ENCODE results near the gene HMX3. TPM values are rescaled to one million over a fixed set of nuclear protein-coding genes. Genes with fewer than 3 reads are reported as not detected.

HMX3 gene
- total RNA-seq, 1 experiment from 2014 or later, result not detected

DNA sequence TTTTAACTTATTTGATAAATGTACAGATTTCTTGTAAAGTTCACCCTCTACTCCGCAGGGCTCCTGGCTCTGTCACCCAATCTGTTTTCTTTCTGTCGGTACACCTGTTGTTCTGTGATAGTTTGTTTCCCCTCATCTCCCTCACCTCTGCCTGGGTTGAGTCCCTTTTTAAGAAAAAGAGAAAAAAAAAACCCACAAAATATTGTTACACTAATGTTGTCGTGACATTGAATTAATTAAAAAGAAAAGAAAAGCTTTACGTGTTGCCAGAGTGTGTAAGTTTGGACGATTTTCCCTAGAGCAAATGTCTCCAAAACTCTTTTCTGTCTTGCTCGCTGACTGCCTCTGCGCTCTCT is 3.4 kb downstream of the HMX3 start:
- no peak overlapping the region for H3K27ac Mint-ChIP-seq (ENCODE audit: low read depth, unreplicated experiment)
- POLR2A ChIA-PET, result interaction anchor here (1.8 kb wide), 1 partner anchor 15 kb away, joined by 9 read pairs; the partner anchor contains the start of gene BUB3

DNA sequence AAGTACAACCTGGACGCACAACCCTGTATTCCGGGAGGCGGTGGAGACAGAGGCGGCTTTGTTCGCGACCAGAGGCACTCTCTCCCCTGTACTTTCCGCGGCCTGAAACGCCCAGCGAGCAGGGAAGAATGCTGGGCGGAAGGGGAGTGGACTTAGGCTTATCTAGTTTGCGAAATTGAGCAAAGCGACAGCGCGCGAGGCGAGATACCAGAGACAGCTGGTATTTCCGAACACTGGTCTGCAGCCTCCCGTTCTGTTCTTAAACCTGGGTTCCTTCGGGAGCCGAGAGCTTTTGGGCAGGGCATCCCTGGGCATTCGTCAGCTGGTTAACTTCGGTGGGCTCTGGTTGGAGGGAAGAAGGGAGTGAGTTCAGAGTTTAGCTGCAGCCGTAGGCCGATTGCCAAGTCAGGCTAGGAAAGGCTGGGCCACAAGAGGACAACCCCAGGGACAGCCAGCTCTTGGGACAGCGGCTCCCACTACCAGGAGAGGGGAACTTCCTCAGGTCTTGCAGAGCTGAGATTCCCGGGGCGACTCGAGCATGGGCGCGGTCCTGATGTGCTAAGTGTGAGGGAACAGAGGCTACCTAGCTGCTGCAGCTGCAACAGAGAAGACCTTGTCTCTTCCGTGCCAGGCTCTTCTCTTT is 3.9 kb downstream of the HMX3 start:
- no peaks in the 10 kb centered on the region for H3K36me3 Mint-ChIP-seq (ENCODE audit: insufficient read depth, unreplicated experiment)
- no TSS peak for BruUV-seq (replicated peaks)
- H3K9me3 Mint-ChIP-seq (ENCODE audit: unreplicated experiment), result no peaks in the 10 kb centered on the region
- peaks cover 59% of the 10 kb centered on the region for H3K27me3 Mint-ChIP-seq (ENCODE audit: insufficient read depth, unreplicated experiment)
- H3K4me3 Mint-ChIP-seq (ENCODE audit: unreplicated experiment), result peak overlapping the region; percentile 62
- TF ChIP-seq, protein P1, sequence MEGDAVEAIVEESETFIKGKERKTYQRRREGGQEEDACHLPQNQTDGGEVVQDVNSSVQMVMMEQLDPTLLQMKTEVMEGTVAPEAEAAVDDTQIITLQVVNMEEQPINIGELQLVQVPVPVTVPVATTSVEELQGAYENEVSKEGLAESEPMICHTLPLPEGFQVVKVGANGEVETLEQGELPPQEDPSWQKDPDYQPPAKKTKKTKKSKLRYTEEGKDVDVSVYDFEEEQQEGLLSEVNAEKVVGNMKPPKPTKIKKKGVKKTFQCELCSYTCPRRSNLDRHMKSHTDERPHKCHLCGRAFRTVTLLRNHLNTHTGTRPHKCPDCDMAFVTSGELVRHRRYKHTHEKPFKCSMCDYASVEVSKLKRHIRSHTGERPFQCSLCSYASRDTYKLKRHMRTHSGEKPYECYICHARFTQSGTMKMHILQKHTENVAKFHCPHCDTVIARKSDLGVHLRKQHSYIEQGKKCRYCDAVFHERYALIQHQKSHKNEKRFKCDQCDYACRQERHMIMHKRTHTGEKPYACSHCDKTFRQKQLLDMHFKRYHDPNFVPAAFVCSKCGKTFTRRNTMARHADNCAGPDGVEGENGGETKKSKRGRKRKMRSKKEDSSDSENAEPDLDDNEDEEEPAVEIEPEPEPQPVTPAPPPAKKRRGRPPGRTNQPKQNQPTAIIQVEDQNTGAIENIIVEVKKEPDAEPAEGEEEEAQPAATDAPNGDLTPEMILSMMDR (IDR thresholded peaks at IDR 0.05; ENCODE audit: unreplicated experiment), result no peak
- ChIA-PET CTCF (interaction anchor here (0.6 to 1.3 kb wide), 7 partner anchors 10 to 434 kb away, joined by 3 to 4 read pairs (median 3); partner anchors contain the start of gene BUB3), POLR2A (interaction anchor here (1.8 kb wide), 1 partner anchor 14 kb away, joined by 9 read pairs; the partner anchor contains the start of gene BUB3)
- no peak for DNase-seq (ENCODE audit: unreplicated experiment)
- peaks cover 12% of the 10 kb centered on the region for H3K4me1 Mint-ChIP-seq (ENCODE audit: insufficient read depth, unreplicated experiment)
- intact Hi-C loops (cut with micrococcal nuclease), result no loop called here
- H3K27ac Mint-ChIP-seq (ENCODE audit: low read depth, unreplicated experiment), result no peak overlapping the region

More for the DNA sequence above, 3.4 kb downstream of the HMX3 start:
- peaks cover 64% of the 10 kb centered on the region for H3K27me3 Mint-ChIP-seq (ENCODE audit: insufficient read depth, unreplicated experiment)
- no peak for DNase-seq (ENCODE audit: unreplicated experiment)
- TF ChIP-seq, protein P1 (IDR thresholded peaks at IDR 0.05; ENCODE audit: unreplicated experiment), result no peak
- H3K9me3 Mint-ChIP-seq (ENCODE audit: unreplicated experiment), result no peaks in the 10 kb centered on the region
- peaks cover 12% of the 10 kb centered on the region for H3K4me1 Mint-ChIP-seq (ENCODE audit: insufficient read depth, unreplicated experiment)
- CTCF ChIA-PET, result interaction anchor here (0.6 to 1.3 kb wide), 8 partner anchors 9 to 435 kb away, joined by 3 to 5 read pairs (median 3); partner anchors contain the start of gene BUB3
- no peaks in the 10 kb centered on the region for H3K36me3 Mint-ChIP-seq (ENCODE audit: insufficient read depth, unreplicated experiment)
- BruUV-seq (replicated peaks), result no TSS peak
- peak overlapping the region; percentile 62 for H3K4me3 Mint-ChIP-seq (ENCODE audit: unreplicated experiment)
- intact Hi-C loops (cut with micrococcal nuclease), result no loop called here

DNA sequence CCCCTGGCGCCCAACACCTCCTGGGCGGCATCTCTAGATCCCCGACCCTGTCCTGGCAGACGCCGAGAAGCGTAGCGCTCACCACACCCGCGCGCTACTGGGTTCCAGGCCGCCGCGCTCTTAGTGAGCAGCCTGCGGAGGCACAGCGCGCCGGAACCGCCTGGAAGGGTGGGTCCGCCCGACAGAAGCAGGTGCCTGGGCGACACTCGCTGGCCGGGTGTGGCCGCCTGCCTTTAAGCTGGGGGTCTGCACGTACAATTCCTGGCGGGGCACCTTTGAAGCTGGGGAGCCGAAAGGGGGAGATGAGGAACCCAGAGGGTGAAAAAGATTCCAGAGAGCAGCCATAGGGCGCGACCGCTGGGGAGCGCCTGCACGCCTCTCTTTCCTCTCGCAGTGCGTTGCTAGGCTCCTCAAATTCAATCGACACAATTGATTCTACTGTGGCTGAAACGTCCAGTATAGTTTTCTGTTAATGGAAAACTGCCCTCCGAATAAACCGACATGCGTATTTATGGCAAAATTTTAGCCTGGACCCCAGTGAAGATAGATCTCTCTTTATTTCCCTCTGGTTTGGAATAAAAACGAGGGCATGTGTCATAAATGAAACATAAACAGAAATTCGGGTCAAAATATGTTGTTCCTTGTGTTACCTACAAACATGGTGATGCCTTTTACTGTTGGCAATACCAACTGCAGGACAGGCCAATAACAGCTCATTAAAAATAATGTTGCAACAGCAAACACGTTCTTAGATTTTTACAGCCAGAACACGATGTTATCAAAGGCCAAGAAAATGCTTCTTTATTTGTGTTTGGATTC is 4.6 kb downstream of the HMX3 start:
- Mint-ChIP-seq H3K36me3 (ENCODE audit: insufficient read depth, unreplicated experiment) (no peaks in the 10 kb centered on the region), H3K27me3 (ENCODE audit: insufficient read depth, unreplicated experiment) (peaks cover 58% of the 10 kb centered on the region), H3K4me3 (ENCODE audit: unreplicated experiment) (no peak overlapping the region), H3K9me3 (ENCODE audit: unreplicated experiment) (no peaks in the 10 kb centered on the region), H3K27ac (ENCODE audit: low read depth, unreplicated experiment) (no peak overlapping the region), H3K4me1 (ENCODE audit: insufficient read depth, unreplicated experiment) (peaks cover 15% of the 10 kb centered on the region)
- DNase-seq (ENCODE audit: unreplicated experiment), result no peak
- CTCF ChIA-PET, result interaction anchor here (0.6 to 1.2 kb wide), 3 partner anchors 97 to 241 kb away, joined by 3 to 5 read pairs (median 4); no protein-coding TSS in a partner anchor
- intact Hi-C loops (cut with micrococcal nuclease), result no loop called here
- TF ChIP-seq, protein P1 (IDR thresholded peaks at IDR 0.05; ENCODE audit: unreplicated experiment), result no peak
- POLR2A ChIA-PET, result interaction anchor here (0.6 to 1.8 kb wide), 4 partner anchors 14 to 240 kb away, joined by 3 to 9 read pairs (median 3); partner anchors contain the start of genes BUB3 and PSTK
- no TSS peak for BruUV-seq (replicated peaks)

DNA sequence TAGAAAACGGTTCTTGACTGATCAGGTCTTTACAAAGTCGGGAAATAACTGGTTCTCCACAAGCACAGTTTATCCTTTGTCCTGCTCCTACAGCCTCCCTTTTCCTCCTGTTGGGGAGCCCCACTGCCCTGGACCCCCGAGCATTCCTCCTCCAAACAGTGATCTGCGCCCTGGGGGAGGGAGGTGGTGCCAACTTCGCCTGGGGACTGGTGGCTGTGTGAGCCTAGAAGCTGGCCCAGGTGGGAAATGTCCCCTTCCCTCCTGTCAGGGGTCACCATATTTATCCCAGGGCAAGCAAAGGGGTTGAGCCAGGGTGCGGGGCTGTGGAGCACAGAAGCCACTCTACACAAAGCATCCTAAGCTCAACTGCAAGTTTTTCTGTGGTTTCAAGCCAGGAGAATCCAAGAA is 5.2 kb downstream of the HMX3 start:
- intact Hi-C loops (cut with micrococcal nuclease), result no loop called here

More for the DNA sequence above, 5.2 kb downstream of the HMX3 start:
- CTCF ChIA-PET, result interaction anchor here (0.6 to 1.5 kb wide), 4 partner anchors 8 to 240 kb away, joined by 3 to 5 read pairs (median 4); no protein-coding TSS in a partner anchor
- peaks cover 17% of the 10 kb centered on the region for H3K4me1 Mint-ChIP-seq (ENCODE audit: insufficient read depth, unreplicated experiment)
- H3K27ac Mint-ChIP-seq (ENCODE audit: low read depth, unreplicated experiment), result no peak overlapping the region
- TF ChIP-seq, protein P1 (IDR thresholded peaks at IDR 0.05; ENCODE audit: unreplicated experiment), result no peak
- no peaks in the 10 kb centered on the region for H3K9me3 Mint-ChIP-seq (ENCODE audit: unreplicated experiment)
- peaks cover 58% of the 10 kb centered on the region for H3K27me3 Mint-ChIP-seq (ENCODE audit: insufficient read depth, unreplicated experiment)
- no peak overlapping the region for H3K4me3 Mint-ChIP-seq (ENCODE audit: unreplicated experiment)
- no TSS peak for BruUV-seq (replicated peaks)
- DNase-seq (ENCODE audit: unreplicated experiment), result no peak
- no peaks in the 10 kb centered on the region for H3K36me3 Mint-ChIP-seq (ENCODE audit: insufficient read depth, unreplicated experiment)
- POLR2A ChIA-PET, result interaction anchor here (0.6 to 1.5 kb wide), 4 partner anchors 13 to 240 kb away, joined by 3 read pairs; partner anchors contain the start of genes BUB3 and PSTK

Measured in MCF 10A (cell line).